ENCODE results near the gene GPR62. TPM values are rescaled to one million over a fixed set of nuclear protein-coding genes. Genes with fewer than 3 reads are reported as not detected.

Gene GPR62
- polyA plus RNA-seq, 3 donors: not detected

DNA sequence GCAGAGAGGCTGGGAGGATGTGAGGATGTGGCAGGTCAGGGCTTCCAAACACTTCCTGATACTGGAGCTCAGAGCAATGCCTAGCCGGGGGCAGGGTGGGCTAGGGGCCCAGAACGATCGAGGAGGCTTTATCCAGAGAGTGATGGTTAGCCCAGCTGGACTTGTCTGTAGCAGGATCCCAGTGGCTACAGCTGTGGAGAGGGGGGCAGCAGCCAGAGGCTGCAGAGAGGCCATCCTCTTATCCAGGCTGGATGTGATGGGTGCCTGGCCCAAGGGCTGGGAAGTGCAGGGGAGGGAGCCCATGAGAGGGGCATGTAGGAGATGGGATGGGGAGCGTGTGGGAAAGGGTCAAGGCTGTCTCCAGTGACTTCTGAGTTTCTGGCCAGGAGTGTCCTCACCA lies 8.4 kb upstream of the GPR62 start:
- Histone ChIP-seq H3K4me2 (replicated peaks; ENCODE audit: extremely low read depth, low read length, poor library complexity, severe bottlenecking) (no peak overlapping the region), H3K4me1 (ENCODE audit: control insufficient read depth in 1 of 2, insufficient read depth in 2 of 2, low read length in 2 of 2) (peaks cover 12 to 15% of the 10 kb centered on the region in 2 donors), H3K9me3 (replicated peaks in 1 of 2; ENCODE audit: control insufficient read depth in 1 of 2, insufficient read depth in 1 of 2, low read length in 2 of 2) (no peaks in the 10 kb centered on the region), H3K36me3 (replicated peaks in 1 of 2; ENCODE audit: control insufficient read depth in 1 of 2, insufficient read depth in 2 of 2, low read length in 2 of 2) (no peaks in the 10 kb centered on the region), H3K27me3 (ENCODE audit: control insufficient read depth in 2 of 2, insufficient read depth in 2 of 2, low read length in 2 of 2) (no peaks in the 10 kb centered on the region), H4K20me1 (ENCODE audit: insufficient read depth, low read length) (no peaks in the 10 kb centered on the region), H3K4me3 (replicated peaks in 1 of 3; ENCODE audit: low read depth in 2 of 3, low read length in 3 of 3) (no peak overlapping the region), H3K27ac (ENCODE audit: low read depth in 1 of 2, low read length in 2 of 2) (no peak overlapping the region), H2AFZ (ENCODE audit: insufficient read depth, low read depth, low read length, poor library complexity, severe bottlenecking) (no peak overlapping the region), H3K9ac (ENCODE audit: insufficient read depth, low read length, poor library complexity, severe bottlenecking) (no peak overlapping the region), H3K79me2 (ENCODE audit: insufficient read depth, low read length) (no peaks in the 10 kb centered on the region)
- 100% methylated on average over 1 of the region's 4 CpGs for WGBS (ENCODE audit: insufficient coverage)
- Mint-ChIP-seq H3K36me3 (no peaks in the 10 kb centered on the region), H3K9me3 (peaks cover 0 to 1% (median 0%) of the 10 kb centered on the region in 7 donors), H3K27me3 (ENCODE audit: low read depth in 3 of 3) (peaks cover 0 to 4% (median 2%) of the 10 kb centered on the region in 3 donors), H3K4me1 (peaks cover 12% of the 10 kb centered on the region), H3K4me3 (no peak overlapping the region), H3K27ac (peak overlapping the region in 1 of 7 donors; percentile 81)
- no peak for TF ChIP-seq CTCF (IDR thresholded peaks at IDR 0.05)
- no peak for DNase-seq
- intact Hi-C loops (cut with micrococcal nuclease): no loop called here

DNA sequence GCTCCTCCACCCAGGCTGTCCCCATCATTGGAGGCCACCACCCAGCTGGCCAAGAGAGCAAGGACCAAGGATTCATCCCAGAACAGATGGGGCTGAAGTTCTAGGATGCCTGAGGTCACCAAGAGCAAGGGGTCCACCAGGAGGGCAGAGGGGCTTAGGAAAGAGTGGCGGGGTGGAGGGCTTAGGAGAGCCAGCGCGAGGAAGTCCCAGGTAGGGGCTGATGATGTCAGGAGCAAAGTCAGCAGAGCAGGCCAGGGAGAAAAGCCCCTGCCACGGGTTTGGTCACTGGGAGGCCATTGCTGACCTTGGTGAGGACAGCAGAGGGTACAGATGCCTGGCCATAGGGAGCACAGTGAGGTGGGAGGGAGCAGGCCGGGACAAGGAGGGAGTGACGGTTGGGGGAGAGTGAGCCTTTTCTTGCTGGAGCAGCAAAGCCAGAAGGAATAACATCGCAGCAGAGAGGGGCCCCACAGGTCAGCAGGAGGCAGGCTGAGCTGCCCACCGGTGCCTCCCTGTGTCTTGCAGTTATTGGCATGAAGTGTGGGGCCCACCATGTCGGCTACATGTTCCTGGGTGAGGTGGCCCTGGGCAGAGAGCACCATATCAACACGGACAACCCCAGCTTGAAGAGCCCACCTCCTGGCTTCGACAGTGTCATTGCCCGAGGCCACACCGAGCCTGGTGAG lies 7.8 kb upstream of the GPR62 start:
- Histone ChIP-seq H3K9me3 (replicated peaks in 1 of 2; ENCODE audit: control insufficient read depth in 1 of 2, insufficient read depth in 1 of 2, low read length in 2 of 2) (no peaks in the 10 kb centered on the region), H3K4me2 (replicated peaks; ENCODE audit: extremely low read depth, low read length, poor library complexity, severe bottlenecking) (no peak overlapping the region), H3K36me3 (replicated peaks in 1 of 2; ENCODE audit: control insufficient read depth in 1 of 2, insufficient read depth in 2 of 2, low read length in 2 of 2) (no peaks in the 10 kb centered on the region), H3K9ac (ENCODE audit: insufficient read depth, low read length, poor library complexity, severe bottlenecking) (no peak overlapping the region), H3K4me3 (replicated peaks in 1 of 3; ENCODE audit: low read depth in 2 of 3, low read length in 3 of 3) (no peak overlapping the region), H3K27ac (ENCODE audit: low read depth in 1 of 2, low read length in 2 of 2) (no peak overlapping the region), H3K4me1 (ENCODE audit: control insufficient read depth in 1 of 2, insufficient read depth in 2 of 2, low read length in 2 of 2) (peaks cover 9 to 12% of the 10 kb centered on the region in 2 donors), H2AFZ (ENCODE audit: insufficient read depth, low read depth, low read length, poor library complexity, severe bottlenecking) (no peak overlapping the region), H3K79me2 (ENCODE audit: insufficient read depth, low read length) (no peaks in the 10 kb centered on the region), H4K20me1 (ENCODE audit: insufficient read depth, low read length) (no peaks in the 10 kb centered on the region), H3K27me3 (ENCODE audit: control insufficient read depth in 2 of 2, insufficient read depth in 2 of 2, low read length in 2 of 2) (no peaks in the 10 kb centered on the region)
- Mint-ChIP-seq H3K4me3 (no peak overlapping the region), H3K27me3 (ENCODE audit: low read depth in 3 of 3) (peaks cover 0 to 4% (median 2%) of the 10 kb centered on the region in 3 donors), H3K4me1 (peaks cover 11% of the 10 kb centered on the region), H3K27ac (no peak overlapping the region), H3K36me3 (no peaks in the 10 kb centered on the region), H3K9me3 (peaks cover 0 to 1% (median 0%) of the 10 kb centered on the region in 7 donors)
- DNase-seq: no peak
- intact Hi-C loops (cut with micrococcal nuclease): no loop called here
- WGBS (ENCODE audit: insufficient coverage): 87% methylated on average over 10 of the region's 13 CpGs
- no peak for TF ChIP-seq CTCF (IDR thresholded peaks at IDR 0.05)
